ENCODE results near the gene CDK6. TPM values are rescaled to one million over a fixed set of nuclear protein-coding genes. Genes with fewer than 3 reads are reported as not detected.

The CDK6 gene
- total and polyA plus RNA-seq, 10 of the 15 experiments (the other 5 are each of a cell fraction or from before 2014, with no cell fraction given) = 8.0 to 118 (median 45.8) TPM

GRCh38 chr7:92763636-92764423 is 72.5 kb downstream of the CDK6 start:
- Histone ChIP-seq H3K79me2 (ENCODE audit: control insufficient read depth, insufficient read depth, low read length) (peaks cover 17% of the 10 kb centered on the region), H3K4me3 (no peak overlapping the region), H3K4me2 (ENCODE audit: control insufficient read depth, insufficient read depth) (no peak overlapping the region), H3K4me1 (ENCODE audit: control insufficient read depth, insufficient read depth, low read length) (peaks cover 9% of the 10 kb centered on the region), H2AFZ (ENCODE audit: control insufficient read depth, low read depth, low read length) (no peak overlapping the region), H3K9me3 (replicated peaks; ENCODE audit: control insufficient read depth, insufficient read depth, low read length) (no peaks in the 10 kb centered on the region; the same call in 1 of the 3 replicates), H3K9ac (ENCODE audit: control insufficient read depth, insufficient read depth, low read length) (no peak overlapping the region), H3K27me3 (replicated peaks in 1 of 2; ENCODE audit: control insufficient read depth in 2 of 2, insufficient read depth in 2 of 2, low read length in 1 of 2) (no peaks in the 10 kb centered on the region), H3K36me3 (ENCODE audit: control insufficient read depth in 2 of 2, insufficient read depth in 2 of 2, low read length in 1 of 2) (peaks cover 3% of the 10 kb centered on the region in 2 experiments; a peak in 2 of 4 replicates), H3K27ac (ENCODE audit: control insufficient read depth, insufficient read depth) (no peak overlapping the region), H4K20me1 (ENCODE audit: control insufficient read depth, insufficient read depth) (no peaks in the 10 kb centered on the region)
- intact Hi-C loops (cut with micrococcal nuclease; ENCODE audit: unreplicated experiment) (no loop called here), in situ Hi-C loops (cut with MboI) (no loop called here)
- ChIA-PET POLR2A (no interaction called here), CTCF (no interaction called here), RAD21 (ENCODE audit: unreplicated experiment) (no interaction called here), SMC1A (ENCODE audit: uncharacterized antibody, unreplicated experiment) (no interaction called here)
- WGBS (ENCODE audit: insufficient coverage, insufficient replicate concordance, low lambda C conversion rate, missing lambda C conversion rate) = 93% methylated on average over 4 of the region's 4 CpGs
- BruUV-seq (replicated peaks) = no TSS peak
- DNase-seq (ENCODE audit: low read depth, low spot score) (no peak), FAIRE-seq (no peak), ATAC-seq (peak; percentile 56)
- TF ChIP-seq RCOR1 (conservative IDR thresholded peaks at IDR 0.05; ENCODE audit: low read depth, low read length) (no peak), EED (IDR thresholded peaks at IDR 0.05; ENCODE audit: low read depth) (0 out of 2 replicates have a peak, but pooled peaks have one; percentile 11), RUNX3 (IDR thresholded peaks at IDR 0.05; ENCODE audit: low read length) (peak; percentile 8; the same call in 1 of the 2 replicates)

GRCh38 chr7:92762851-92763250 is 73.5 kb downstream of the CDK6 start:
- CTCF ChIA-PET = interaction anchor here (1.0 kb wide), 2 partner anchors 9 to 70 kb away, joined by 3 to 4 read pairs; no protein-coding TSS in a partner anchor
- no peak for TF ChIP-seq TCF7 (IDR thresholded peaks at IDR 0.05; ENCODE audit: borderline replicate concordance)
- no peak for TF ChIP-seq ZBTB40 (IDR thresholded peaks at IDR 0.05; ENCODE audit: borderline replicate concordance)
- no peak for TF ChIP-seq BCL11A (IDR thresholded peaks at IDR 0.05; ENCODE audit: low read depth, low read length)
- TF ChIP-seq ZBED1 (IDR thresholded peaks at IDR 0.05; ENCODE audit: borderline replicate concordance) = no peak
- TF ChIP-seq CHD2 (IDR thresholded peaks at IDR 0.05; ENCODE audit: borderline replicate concordance, low read depth, low read length) = no peak
- no peak for TF ChIP-seq ZNF384 (IDR thresholded peaks at IDR 0.05; ENCODE audit: borderline replicate concordance, low read depth, low read length)
- TF ChIP-seq ELK1 (IDR thresholded peaks at IDR 0.05; ENCODE audit: low read depth, low read length) = no peak

More at GRCh38 chr7:92762851-92763250, 73.5 kb downstream of the CDK6 start:
- H4K20me1 ChIP-seq (ENCODE audit: control insufficient read depth, insufficient read depth) = no peaks in the 10 kb centered on the region
- BruUV-seq (replicated peaks) = no TSS peak
- H3K4me2 ChIP-seq (ENCODE audit: control insufficient read depth, insufficient read depth) = no peak overlapping the region
- in situ Hi-C loops (cut with MboI) (no loop called here), intact Hi-C loops (cut with micrococcal nuclease; ENCODE audit: unreplicated experiment) (no loop called here)
- no peak overlapping the region for H3K9ac ChIP-seq (ENCODE audit: control insufficient read depth, insufficient read depth, low read length)
- ChIA-PET POLR2A (no interaction called here), SMC1A (ENCODE audit: uncharacterized antibody, unreplicated experiment) (interaction anchor here (1.3 to 2.2 kb wide), 3 partner anchors 18 to 69 kb away, joined by 4 to 7 read pairs (median 5); no protein-coding TSS in a partner anchor), RAD21 (ENCODE audit: unreplicated experiment) (interaction anchor here (1.2 kb wide), 1 partner anchor 9 kb away, joined by 3 read pairs; no protein-coding TSS in a partner anchor)
- no peaks in the 10 kb centered on the region; the same call in 1 of the 3 replicates for H3K9me3 ChIP-seq (replicated peaks; ENCODE audit: control insufficient read depth, insufficient read depth, low read length)
- ATAC-seq (no peak), FAIRE-seq (no peak), DNase-seq (ENCODE audit: low read depth, low spot score) (no peak)
- H3K4me1 ChIP-seq (ENCODE audit: control insufficient read depth, insufficient read depth, low read length) = 0 out of 2 replicates have a peak, but pooled peaks cover 3% of the 10 kb centered on the region
- H2AFZ ChIP-seq (ENCODE audit: control insufficient read depth, low read depth, low read length) = no peak overlapping the region
- H3K27ac ChIP-seq (ENCODE audit: control insufficient read depth, insufficient read depth) = no peak overlapping the region
- no peak overlapping the region for H3K4me3 ChIP-seq
- H3K27me3 ChIP-seq (replicated peaks in 1 of 2; ENCODE audit: control insufficient read depth in 2 of 2, insufficient read depth in 2 of 2, low read length in 1 of 2) = no peaks in the 10 kb centered on the region
- WGBS (ENCODE audit: insufficient coverage, insufficient replicate concordance, low lambda C conversion rate, missing lambda C conversion rate) = 98% methylated on average over 3 of the region's 3 CpGs
- peaks cover 11% of the 10 kb centered on the region for H3K79me2 ChIP-seq (ENCODE audit: control insufficient read depth, insufficient read depth, low read length)
- peaks cover 0 to 2% of the 10 kb centered on the region in 2 experiments; a peak in 3 of 4 replicates for H3K36me3 ChIP-seq (ENCODE audit: control insufficient read depth in 2 of 2, insufficient read depth in 2 of 2, low read length in 1 of 2)

All from GM12878 (cell line).